ENCODE data around the gene PRPF8. TPM values are rescaled to one million over a fixed set of nuclear protein-coding genes. Genes with fewer than 3 reads are reported as not detected.
A peak's percentile ranks its signal among the peaks of the same experiment; 100 is the strongest.

PRPF8 gene
- total and polyA plus RNA-seq, 2 of the 13 experiments (the other 11 are each of a cell fraction or from before 2014, with no cell fraction given) = 112 to 179 TPM

DNA sequence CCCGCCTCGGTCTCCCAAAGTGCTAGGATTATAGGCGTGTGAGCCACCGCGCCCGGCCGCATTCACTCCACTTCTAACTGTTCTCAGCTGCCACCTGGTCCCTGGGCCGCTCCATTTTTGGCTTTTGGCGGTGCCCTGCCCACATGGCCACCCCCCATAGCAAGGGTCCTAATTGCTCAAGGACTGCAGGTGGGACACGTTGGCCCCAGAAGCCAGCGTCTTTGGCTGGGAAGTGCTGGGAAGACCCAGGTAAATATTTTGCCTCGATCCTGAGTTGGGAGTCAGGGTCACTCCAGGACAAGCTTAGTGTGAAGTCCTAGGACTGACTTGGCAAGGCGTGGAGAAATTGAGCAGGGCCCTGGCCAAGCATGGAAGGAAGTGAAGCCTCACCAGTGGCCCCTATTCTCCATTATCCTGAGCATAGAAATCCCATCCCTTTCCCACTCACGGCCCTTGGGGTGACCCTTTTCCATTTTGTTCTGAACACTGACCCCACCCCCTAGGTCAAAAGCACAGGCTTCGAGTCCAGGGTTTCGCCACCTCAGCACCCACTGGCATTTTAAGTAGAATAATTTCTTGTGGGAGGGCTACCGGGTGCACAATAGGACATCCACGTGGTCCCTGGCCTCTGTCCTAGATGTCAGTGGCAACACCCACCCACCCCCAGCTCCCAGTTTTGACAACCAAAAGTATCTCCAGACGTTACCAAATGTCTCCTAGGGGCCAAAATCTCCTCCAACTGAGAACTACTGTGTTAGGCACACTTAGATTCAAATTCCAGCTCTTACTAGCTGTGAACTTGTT, 33.9 kb upstream of the PRPF8 start (continued):
- TF ChIP-seq, protein P1, sequence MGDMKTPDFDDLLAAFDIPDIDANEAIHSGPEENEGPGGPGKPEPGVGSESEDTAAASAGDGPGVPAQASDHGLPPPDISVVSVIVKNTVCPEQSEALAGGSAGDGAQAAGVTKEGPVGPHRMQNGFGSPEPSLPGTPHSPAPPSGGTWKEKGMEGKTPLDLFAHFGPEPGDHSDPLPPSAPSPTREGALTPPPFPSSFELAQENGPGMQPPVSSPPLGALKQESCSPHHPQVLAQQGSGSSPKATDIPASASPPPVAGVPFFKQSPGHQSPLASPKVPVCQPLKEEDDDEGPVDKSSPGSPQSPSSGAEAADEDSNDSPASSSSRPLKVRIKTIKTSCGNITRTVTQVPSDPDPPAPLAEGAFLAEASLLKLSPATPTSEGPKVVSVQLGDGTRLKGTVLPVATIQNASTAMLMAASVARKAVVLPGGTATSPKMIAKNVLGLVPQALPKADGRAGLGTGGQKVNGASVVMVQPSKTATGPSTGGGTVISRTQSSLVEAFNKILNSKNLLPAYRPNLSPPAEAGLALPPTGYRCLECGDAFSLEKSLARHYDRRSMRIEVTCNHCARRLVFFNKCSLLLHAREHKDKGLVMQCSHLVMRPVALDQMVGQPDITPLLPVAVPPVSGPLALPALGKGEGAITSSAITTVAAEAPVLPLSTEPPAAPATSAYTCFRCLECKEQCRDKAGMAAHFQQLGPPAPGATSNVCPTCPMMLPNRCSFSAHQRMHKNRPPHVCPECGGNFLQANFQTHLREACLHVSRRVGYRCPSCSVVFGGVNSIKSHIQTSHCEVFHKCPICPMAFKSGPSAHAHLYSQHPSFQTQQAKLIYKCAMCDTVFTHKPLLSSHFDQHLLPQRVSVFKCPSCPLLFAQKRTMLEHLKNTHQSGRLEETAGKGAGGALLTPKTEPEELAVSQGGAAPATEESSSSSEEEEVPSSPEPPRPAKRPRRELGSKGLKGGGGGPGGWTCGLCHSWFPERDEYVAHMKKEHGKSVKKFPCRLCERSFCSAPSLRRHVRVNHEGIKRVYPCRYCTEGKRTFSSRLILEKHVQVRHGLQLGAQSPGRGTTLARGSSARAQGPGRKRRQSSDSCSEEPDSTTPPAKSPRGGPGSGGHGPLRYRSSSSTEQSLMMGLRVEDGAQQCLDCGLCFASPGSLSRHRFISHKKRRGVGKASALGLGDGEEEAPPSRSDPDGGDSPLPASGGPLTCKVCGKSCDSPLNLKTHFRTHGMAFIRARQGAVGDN (CRISPR knock-in tag; IDR thresholded peaks at IDR 0.05) = peak; percentile 44
- TF ChIP-seq ZNF883 (CRISPR knock-in tag; IDR thresholded peaks at IDR 0.05; ENCODE audit: not compliant biosample characterization) = no peak
- TF ChIP-seq ZNF17 (CRISPR knock-in tag; IDR thresholded peaks at IDR 0.05) = no peak

DNA sequence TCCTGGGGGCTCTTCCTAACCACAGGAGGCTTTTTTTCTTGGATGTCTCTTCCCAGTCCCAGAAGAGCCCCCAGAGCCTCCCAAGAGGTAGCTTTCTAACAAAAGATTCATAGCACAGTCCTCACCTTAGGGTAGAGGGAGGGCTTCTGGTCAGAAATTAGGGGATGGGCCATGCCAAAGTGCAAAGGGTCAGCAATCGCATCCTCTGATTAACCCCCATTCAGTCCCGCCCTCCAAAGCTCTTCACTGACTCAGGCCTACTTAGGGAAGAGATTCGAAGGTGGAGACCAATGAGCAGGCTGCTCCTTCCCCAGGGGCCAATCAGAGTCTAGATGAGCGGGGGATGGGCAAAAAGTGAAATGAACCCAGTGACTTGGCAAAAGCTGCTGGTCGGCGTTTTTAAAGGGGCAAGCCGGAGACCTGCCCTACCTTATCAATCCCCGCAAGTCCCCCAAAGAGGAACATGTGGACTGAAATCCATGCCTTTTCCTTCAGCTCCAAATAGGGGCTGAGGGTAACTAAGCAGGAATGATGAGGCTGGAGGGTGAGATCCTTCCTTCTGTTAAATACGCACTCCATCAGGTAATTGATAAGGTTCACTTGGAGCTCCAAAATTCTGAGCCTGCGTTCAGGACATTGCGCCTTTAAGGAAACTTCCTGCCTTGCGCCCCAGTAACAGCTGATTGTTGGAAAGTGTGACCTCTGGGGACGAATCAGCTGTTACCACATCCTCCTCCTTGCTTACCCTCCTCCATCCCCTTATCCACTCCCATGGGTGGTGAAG, 32.4 kb upstream of the PRPF8 start:
- peaks cover 12% of the 10 kb centered on the region for H3K79me2 ChIP-seq (ENCODE audit: insufficient read depth, low read length)
- TF ChIP-seq SMARCC2 (IDR thresholded peaks at IDR 0.05) = no peak
- TF ChIP-seq NAIF1 (CRISPR knock-in tag; IDR thresholded peaks at IDR 0.05; ENCODE audit: borderline replicate concordance) = 0 out of 2 replicates have a peak, but pooled peaks have one; percentile 51
- no peak for TF ChIP-seq KLF6 (CRISPR knock-in tag; IDR thresholded peaks at IDR 0.05)
- no peak for TF ChIP-seq PHF5A (CRISPR knock-in tag; IDR thresholded peaks at IDR 0.05; ENCODE audit: low read depth, unreplicated experiment)
- TF ChIP-seq TCF7 (IDR thresholded peaks at IDR 0.05; ENCODE audit: low read depth) = 0 out of 2 replicates have a peak, but pooled peaks have one; percentile 34
- TF ChIP-seq, protein P2, sequence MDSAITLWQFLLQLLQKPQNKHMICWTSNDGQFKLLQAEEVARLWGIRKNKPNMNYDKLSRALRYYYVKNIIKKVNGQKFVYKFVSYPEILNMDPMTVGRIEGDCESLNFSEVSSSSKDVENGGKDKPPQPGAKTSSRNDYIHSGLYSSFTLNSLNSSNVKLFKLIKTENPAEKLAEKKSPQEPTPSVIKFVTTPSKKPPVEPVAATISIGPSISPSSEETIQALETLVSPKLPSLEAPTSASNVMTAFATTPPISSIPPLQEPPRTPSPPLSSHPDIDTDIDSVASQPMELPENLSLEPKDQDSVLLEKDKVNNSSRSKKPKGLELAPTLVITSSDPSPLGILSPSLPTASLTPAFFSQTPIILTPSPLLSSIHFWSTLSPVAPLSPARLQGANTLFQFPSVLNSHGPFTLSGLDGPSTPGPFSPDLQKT (CRISPR knock-in tag; IDR thresholded peaks at IDR 0.05; ENCODE audit: borderline replicate concordance) = no peak
- no peak for TF ChIP-seq ZNF282 (IDR thresholded peaks at IDR 0.05; ENCODE audit: partially characterized antibody)
- TF ChIP-seq XBP1 (CRISPR knock-in tag; IDR thresholded peaks at IDR 0.05) = no peak
- TF ChIP-seq KDM1A (CRISPR knock-in tag; IDR thresholded peaks at IDR 0.05) = no peak
- no peak for TF ChIP-seq ZFP90 (CRISPR knock-in tag; IDR thresholded peaks at IDR 0.05; ENCODE audit: borderline replicate concordance)

More for the DNA sequence above, 32.4 kb upstream of the PRPF8 start:
- no peaks in the 10 kb centered on the region; a peak in 1 of 5 replicates for H3K27me3 ChIP-seq (ENCODE audit: control insufficient read depth in 1 of 2, insufficient read depth in 2 of 2, low read length in 2 of 2)
- no peak overlapping the region for H2AFZ ChIP-seq (ENCODE audit: low read length)
- in situ Hi-C loops (cut with HindIII; ENCODE audit: extremely low pct_ligation_motif_present, low pct_unique_long_range_greater_than_20kb) (loop anchor here (5.0 to 25.0 kb wide), 2 partner anchors 50 to 320 kb away; partner anchors contain the start of genes DPH1, OVCA2 and RTN4RL1), intact Hi-C loops (cut with micrococcal nuclease; ENCODE audit: unreplicated experiment) (loop anchor here (2.0 to 10.0 kb wide), 4 partner anchors 26 to 148 kb away; partner anchors contain the start of genes PRPF8, SERPINF1 and SERPINF2)
- no peaks in the 10 kb centered on the region for H3K9me3 ChIP-seq (ENCODE audit: low read length)
- peaks cover 7% of the 10 kb centered on the region for H4K20me1 ChIP-seq (ENCODE audit: insufficient read depth, low read length)
- peak overlapping the region; percentile 94 for H3K4me2 ChIP-seq (ENCODE audit: low read depth, low read length)
- CTCF ChIA-PET (ENCODE audit: low intra/inter-chr PET ratio, low total read pairs) = no interaction called here
- H3K4me1 ChIP-seq (ENCODE audit: insufficient read depth, low read length) = peaks cover 54% of the 10 kb centered on the region
- peak overlapping the region; percentile 72 to 85 (median 78) for H3K4me3 ChIP-seq (replicated peaks in 1 of 3; ENCODE audit: insufficient read depth in 1 of 3, low read depth in 2 of 3, low read length in 3 of 3)
- FAIRE-seq (peak; percentile 99), DNase-seq (ENCODE audit: low spot score) (peak; percentile 99), ATAC-seq (peak; percentile 69)
- H3K9ac ChIP-seq (ENCODE audit: insufficient read depth, low read depth, low read length) = peak overlapping the region; percentile 99
- POLR2A ChIA-PET = interaction anchor here (0.6 to 17.5 kb wide), 41 partner anchors 9 to 684 kb away, joined by 3 to 480 read pairs (median 5); partner anchors contain the start of genes INPP5K, PITPNA, PRPF8 and RILP
- BruUV-seq (replicated peaks) = no TSS peak
- H3K36me3 ChIP-seq (replicated peaks in 1 of 2; ENCODE audit: control insufficient read depth in 1 of 2, insufficient read depth in 2 of 2, low read length in 2 of 2) = peaks cover 6 to 16% of the 10 kb centered on the region in 2 experiments
- H3K27ac ChIP-seq (ENCODE audit: extremely low read length, insufficient read depth, low read length) = peak overlapping the region; percentile 100
- WGBS (ENCODE audit: low lambda C conversion rate) = 1% methylated on average over 13 of the region's 13 CpGs
